ENCODE data around the gene MAJIN. TPM values are rescaled to one million over a fixed set of nuclear protein-coding genes. Genes with fewer than 3 reads are reported as not detected.

Gene MAJIN
- total and polyA plus RNA-seq, 4 donors = 0.09 to 0.31 TPM; not detected in 2

- peak overlapping the region; percentile 73 to 89 for H3K9ac ChIP-seq (ENCODE audit: low read depth in 1 of 2, low read length in 2 of 2)
- H3K4me1 ChIP-seq (ENCODE audit: control insufficient read depth in 4 of 4, insufficient read depth in 4 of 4, low read length in 3 of 4) = peaks cover 20 to 58% (median 47%) of the 10 kb centered on the region in 4 donors
- H3K27ac ChIP-seq (ENCODE audit: low read depth in 1 of 2, low read length in 2 of 2) = peak overlapping the region; percentile 86 to 89
- no peaks in the 10 kb centered on the region for H3K9me3 ChIP-seq (ENCODE audit: control insufficient read depth in 4 of 4, low read length in 3 of 4)
- H3K36me3 ChIP-seq (ENCODE audit: control insufficient read depth in 4 of 4, insufficient read depth in 3 of 4, low read depth in 1 of 4, low read length in 3 of 4) = peaks cover 0 to 23% (median 7%) of the 10 kb centered on the region in 4 donors
- TF ChIP-seq HNF4A (conservative IDR thresholded peaks at IDR 0.05) (no peak), SP1 (IDR thresholded peaks at IDR 0.05) (no peak), RAD21 (IDR thresholded peaks at IDR 0.05) (no peak), FOXA2 (IDR thresholded peaks at IDR 0.05) (no peak), JUND (IDR thresholded peaks at IDR 0.05) (no peak), HNF4G (IDR thresholded peaks at IDR 0.05) (no peak), ATF3 (IDR thresholded peaks at IDR 0.05) (no peak), YY1 (IDR thresholded peaks at IDR 0.05) (no peak), FOXA1 (IDR thresholded peaks at IDR 0.05) (no peak), GABPA (IDR thresholded peaks at IDR 0.05 in 1 of 2, conservative IDR thresholded peaks at IDR 0.05 in 1 of 2) (no peak)
- no peak for DNase-seq (ENCODE audit: low spot score)
- WGBS = 31% methylated on average over 10 of the region's 10 CpGs
- H3K4me3 ChIP-seq (ENCODE audit: low read depth in 1 of 3, low read length in 3 of 3) = peak overlapping the region; percentile 50 to 83 (median 81)
- H3K27me3 ChIP-seq (ENCODE audit: control insufficient read depth in 4 of 4, insufficient read depth in 4 of 4, low read length in 3 of 4) = no peaks in the 10 kb centered on the region
Observed at GRCh38 chr11:64892838-64893193, 79.1 kb downstream of the MAJIN start.

- 22% methylated on average over 11 of the region's 11 CpGs for WGBS
- peak overlapping the region; percentile 86 to 89 for H3K27ac ChIP-seq (ENCODE audit: low read depth in 1 of 2, low read length in 2 of 2)
- DNase-seq (ENCODE audit: low spot score) = no peak
Observed at GRCh38 chr11:64892411-64892831, 79.5 kb downstream of the MAJIN start.

More at GRCh38 chr11:64892411-64892831, 79.5 kb downstream of the MAJIN start:
- Histone ChIP-seq H3K9me3 (ENCODE audit: control insufficient read depth in 4 of 4, low read length in 3 of 4) (no peaks in the 10 kb centered on the region), H3K4me1 (ENCODE audit: control insufficient read depth in 4 of 4, insufficient read depth in 4 of 4, low read length in 3 of 4) (peaks cover 21 to 61% (median 49%) of the 10 kb centered on the region in 4 donors), H3K4me3 (ENCODE audit: low read depth in 1 of 3, low read length in 3 of 3) (peak overlapping the region; percentile 50 to 83 (median 81)), H3K36me3 (ENCODE audit: control insufficient read depth in 4 of 4, insufficient read depth in 3 of 4, low read depth in 1 of 4, low read length in 3 of 4) (peaks cover 0 to 19% (median 7%) of the 10 kb centered on the region in 4 donors), H3K27me3 (ENCODE audit: control insufficient read depth in 4 of 4, insufficient read depth in 4 of 4, low read length in 3 of 4) (no peaks in the 10 kb centered on the region), H3K9ac (ENCODE audit: low read depth in 1 of 2, low read length in 2 of 2) (peak overlapping the region; percentile 73 to 89)
- TF ChIP-seq GABPA (IDR thresholded peaks at IDR 0.05 in 1 of 2, conservative IDR thresholded peaks at IDR 0.05 in 1 of 2) (no peak), CTCF (IDR thresholded peaks at IDR 0.05; ENCODE audit: low read depth, low read length, missing input control) (no peak), MAX (IDR thresholded peaks at IDR 0.05) (no peak), FOXA1 (IDR thresholded peaks at IDR 0.05) (no peak), JUND (IDR thresholded peaks at IDR 0.05) (no peak), ZBTB33 (IDR thresholded peaks at IDR 0.05) (no peak), FOXA2 (IDR thresholded peaks at IDR 0.05) (no peak), REST (IDR thresholded peaks at IDR 0.05) (no peak), SP1 (IDR thresholded peaks at IDR 0.05) (no peak), RXRA (IDR thresholded peaks at IDR 0.05) (no peak)

Data from liver (tissue), 9 donors.